AG04450 (cell line): Measurements from ENCODE around the gene GPC3. TPM values are rescaled to one million over a fixed set of nuclear protein-coding genes. Genes with fewer than 3 reads are reported as not detected.

Experiments used
- CTCF ChIA-PET: fragments of 300-600, 350-600 bp; formaldehyde crosslinking; extraction: SDS; loops from one replicate; lab custom pipeline; 2022; ENCODE audit warnings: antibody characterized with exemption, inconsistent platforms; lab: Charles Lee
- POLR2A ChIA-PET: fragments of 350-600 bp; formaldehyde crosslinking; extraction: SDS; loops from one replicate; lab custom pipeline; 2021; ENCODE audit warnings: antibody characterized with exemption, inconsistent platforms; lab: Yijun Ruan, JAX
- DNase-seq: peaks from one replicate; pipeline ENCODE4 v3.0.0-alpha.2; 2011; ENCODE audit warnings: low read depth, low spot score
- H3K27ac ChIP-seq: one replicate; pipeline ENCODE4 v1.5.1; 2012; ENCODE audit warnings: low read depth, low read length, control low read depth
- H3K27me3 ChIP-seq: one replicate; pipeline ENCODE4 v1.6.0; 2012; ENCODE audit warnings: low read length; ENCODE audit not compliant: control insufficient read depth, insufficient read depth
- H3K4me3 ChIP-seq: 2 replicates; pipeline ENCODE4 v1.5.1; 2011; ENCODE audit warnings: mild to moderate bottlenecking, low read depth, low read length, control low read depth
- H3K9me3 ChIP-seq: 2 replicates; pipeline ENCODE4 v1.5.1; 2012; ENCODE audit warnings: low read length; ENCODE audit not compliant: control insufficient read depth, insufficient read depth
- polyA plus RNA-seq: library from polyadenylated mRNA; depleted of rRNA; stranded (reverse); fragments of >200 nt; gene quantifications from 2 replicates; pipeline ENCODE4 v1.2.3, GENCODE V29; 2011
- TF ChIP-seq, protein P1 (sequence below): IDR thresholded peaks from 2 replicates; pipeline ENCODE4 v1.5.1; 2011; ENCODE audit warnings: low read depth, low read length, control low read depth, inconsistent platforms

Gene GPC3
- polyA plus RNA-seq, 1 experiment: not detected

DNA sequence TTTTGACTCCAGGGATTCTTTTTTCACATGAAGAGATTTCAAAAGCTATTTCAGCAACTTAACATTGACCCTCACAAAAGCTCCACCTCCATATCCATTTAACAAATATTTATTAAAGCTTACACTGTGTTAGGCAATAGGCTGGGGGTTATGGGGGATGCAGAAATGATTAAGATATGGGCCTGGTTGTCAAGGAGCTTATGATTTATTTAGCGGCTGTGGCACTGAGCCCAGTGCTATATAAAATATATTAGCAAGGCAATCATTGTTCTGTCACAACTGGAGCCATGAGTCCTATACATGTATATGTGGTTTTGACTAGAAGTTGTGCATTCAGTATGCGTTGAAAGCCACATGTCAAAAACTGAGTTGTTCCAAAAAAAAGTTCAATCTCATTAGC is 131.1 kb downstream of the GPC3 start:
- no peak overlapping the region for H3K27ac ChIP-seq
- TF ChIP-seq, protein P1, sequence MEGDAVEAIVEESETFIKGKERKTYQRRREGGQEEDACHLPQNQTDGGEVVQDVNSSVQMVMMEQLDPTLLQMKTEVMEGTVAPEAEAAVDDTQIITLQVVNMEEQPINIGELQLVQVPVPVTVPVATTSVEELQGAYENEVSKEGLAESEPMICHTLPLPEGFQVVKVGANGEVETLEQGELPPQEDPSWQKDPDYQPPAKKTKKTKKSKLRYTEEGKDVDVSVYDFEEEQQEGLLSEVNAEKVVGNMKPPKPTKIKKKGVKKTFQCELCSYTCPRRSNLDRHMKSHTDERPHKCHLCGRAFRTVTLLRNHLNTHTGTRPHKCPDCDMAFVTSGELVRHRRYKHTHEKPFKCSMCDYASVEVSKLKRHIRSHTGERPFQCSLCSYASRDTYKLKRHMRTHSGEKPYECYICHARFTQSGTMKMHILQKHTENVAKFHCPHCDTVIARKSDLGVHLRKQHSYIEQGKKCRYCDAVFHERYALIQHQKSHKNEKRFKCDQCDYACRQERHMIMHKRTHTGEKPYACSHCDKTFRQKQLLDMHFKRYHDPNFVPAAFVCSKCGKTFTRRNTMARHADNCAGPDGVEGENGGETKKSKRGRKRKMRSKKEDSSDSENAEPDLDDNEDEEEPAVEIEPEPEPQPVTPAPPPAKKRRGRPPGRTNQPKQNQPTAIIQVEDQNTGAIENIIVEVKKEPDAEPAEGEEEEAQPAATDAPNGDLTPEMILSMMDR: no peak
- ChIA-PET CTCF (interaction anchor here (1.0 kb wide), 1 partner anchor 15 kb away, joined by 3 read pairs; no protein-coding TSS in a partner anchor), POLR2A (no interaction called here)
- H3K9me3 ChIP-seq: no peaks in the 10 kb centered on the region
- DNase-seq: no peak
- H3K4me3 ChIP-seq: no peak overlapping the region
- no peaks in the 10 kb centered on the region for H3K27me3 ChIP-seq

DNA sequence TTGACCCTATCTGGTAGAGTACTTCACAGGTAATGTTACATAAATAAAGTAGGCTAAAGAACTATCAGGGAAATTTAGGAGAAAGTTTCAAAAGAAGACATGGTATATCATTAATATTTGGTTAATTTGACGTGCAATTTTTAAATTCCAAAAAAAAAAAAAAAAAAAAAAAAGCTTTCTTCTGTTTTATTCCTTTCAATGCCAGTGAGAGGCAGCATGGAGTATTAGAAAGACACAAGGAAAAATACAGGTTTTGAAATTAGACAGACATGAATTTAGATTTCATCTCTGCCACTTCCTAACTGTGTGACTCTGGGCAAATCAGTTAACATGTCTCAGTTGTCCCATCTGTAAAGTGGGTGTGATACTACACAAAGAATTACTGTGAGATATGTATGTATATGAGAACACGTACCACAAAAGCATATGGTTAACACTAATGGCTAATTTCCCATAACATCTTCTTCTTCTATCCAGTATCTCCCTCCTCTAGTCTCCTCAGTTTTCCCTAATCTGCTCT is 132.5 kb downstream of the GPC3 start:
- no peaks in the 10 kb centered on the region for H3K27me3 ChIP-seq
- ChIA-PET POLR2A (no interaction called here), CTCF (interaction anchor here (0.5 kb wide), 1 partner anchor 503 kb away, joined by 3 read pairs; no protein-coding TSS in a partner anchor)
- H3K4me3 ChIP-seq: no peak overlapping the region
- no peak overlapping the region for H3K27ac ChIP-seq
- DNase-seq: no peak
- no peaks in the 10 kb centered on the region for H3K9me3 ChIP-seq
- TF ChIP-seq, protein P1: no peak

DNA sequence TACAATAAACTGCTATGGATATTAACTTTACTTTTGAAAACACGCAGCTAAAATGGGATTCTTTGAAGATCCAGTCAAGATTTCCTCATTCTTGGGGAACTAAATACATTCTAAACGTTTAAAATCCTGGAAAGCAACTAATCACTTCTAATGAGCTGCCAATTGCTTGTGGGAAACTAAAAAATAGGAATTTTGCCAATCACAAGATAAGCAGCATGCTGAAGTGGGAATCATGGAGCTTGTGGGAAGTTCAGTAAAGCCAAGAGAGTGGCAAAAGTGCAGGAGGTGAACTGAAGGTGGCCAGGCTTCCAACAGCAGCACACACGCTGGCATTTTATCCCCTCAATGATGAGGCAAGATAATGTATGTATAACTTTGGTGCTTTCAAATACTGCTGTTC is 133.0 kb downstream of the GPC3 start:
- Histone ChIP-seq H3K27me3 (no peaks in the 10 kb centered on the region), H3K9me3 (no peaks in the 10 kb centered on the region), H3K4me3 (no peak overlapping the region), H3K27ac (no peak overlapping the region)
- TF ChIP-seq, protein P1: no peak
- DNase-seq: no peak
- POLR2A ChIA-PET: no interaction called here
- CTCF ChIA-PET: interaction anchor here (0.5 kb wide), 1 partner anchor 504 kb away, joined by 3 read pairs; no protein-coding TSS in a partner anchor

DNA sequence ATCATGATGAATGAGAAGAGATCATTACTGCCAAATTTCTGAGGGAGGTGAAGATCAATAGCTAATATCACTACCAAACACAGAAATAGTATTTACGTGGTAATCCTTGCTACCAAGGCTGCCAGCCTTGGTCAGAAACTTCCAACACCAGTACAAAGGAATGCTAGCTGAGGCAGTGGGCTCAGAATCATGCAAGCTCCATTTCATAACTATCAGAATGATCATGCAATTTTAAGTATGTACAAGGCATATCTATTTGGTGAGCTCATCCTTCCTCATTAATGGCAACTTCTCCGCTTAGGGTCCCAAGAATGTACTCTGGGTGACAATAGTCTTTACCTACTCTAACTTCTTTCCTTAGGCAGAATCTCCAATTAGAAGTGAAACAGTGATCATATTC is 135.0 kb downstream of the GPC3 start:
- Histone ChIP-seq H3K9me3 (no peaks in the 10 kb centered on the region), H3K4me3 (no peak overlapping the region), H3K27ac (no peak overlapping the region), H3K27me3 (no peaks in the 10 kb centered on the region)
- no peak for DNase-seq
- ChIA-PET CTCF (no interaction called here), POLR2A (no interaction called here)
- TF ChIP-seq, protein P1: no peak

DNA sequence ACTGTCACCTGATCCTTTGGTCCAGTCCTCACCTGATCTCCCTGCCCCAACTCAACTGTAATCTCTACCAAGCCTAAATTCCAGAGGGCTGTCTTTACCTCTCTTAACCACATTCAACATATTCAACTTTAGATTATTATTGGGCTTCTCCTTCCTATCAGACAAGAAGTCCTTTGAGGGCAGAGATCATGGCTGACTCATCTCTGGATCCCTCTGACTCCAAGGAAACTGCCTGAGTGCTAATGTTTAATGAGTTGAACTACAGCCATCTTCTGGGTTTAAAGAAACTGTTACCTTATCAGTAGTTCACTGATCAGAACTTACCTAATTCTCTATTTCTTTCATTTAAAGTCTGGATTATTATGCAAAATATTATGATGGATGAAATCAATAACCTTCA is 135.7 kb downstream of the GPC3 start:
- Histone ChIP-seq H3K4me3 (no peak overlapping the region), H3K27ac (no peak overlapping the region), H3K9me3 (no peaks in the 10 kb centered on the region), H3K27me3 (no peaks in the 10 kb centered on the region)
- DNase-seq: no peak
- TF ChIP-seq, protein P1: no peak
- ChIA-PET POLR2A (no interaction called here), CTCF (no interaction called here)
